Activated CD4-positive, CD25-positive, alpha-beta regulatory T cell treated with anti-CD3 and anti-CD28 coated beads, Interleukin-2, amount 50 U/mL, for 16 hours (primary cell): Measurements from ENCODE around the gene DAAM2.

ENCODE experiments used
- DNase-seq: peaks from one replicate; pipeline ENCODE4 v3.0.0-alpha.2; 2020; ENCODE audit warnings: low read depth, low spot score

The DAAM2 gene

GRCh38 chr6:39819228-39819627, 27.1 kb downstream of the DAAM2 start:
- no peak for DNase-seq

- DNase-seq: no peak
Observed at GRCh38 chr6:39819676-39820075, 27.5 kb downstream of the DAAM2 start.

- DNase-seq: no peak
Observed at GRCh38 chr6:39820553-39820952, 28.4 kb downstream of the DAAM2 start.

- no peak for DNase-seq
Observed at GRCh38 chr6:39821046-39821740, 29.0 kb downstream of the DAAM2 start.

- no peak for DNase-seq
Observed at GRCh38 chr6:39821742-39822532, 29.8 kb downstream of the DAAM2 start.

GRCh38 chr6:39822846-39823815, 31.0 kb downstream of the DAAM2 start:
- no peak for DNase-seq

- DNase-seq: no peak
Observed at GRCh38 chr6:39824030-39824926, 32.1 kb downstream of the DAAM2 start.

GRCh38 chr6:39829331-39829730, 37.2 kb downstream of the DAAM2 start:
- DNase-seq: no peak

- no peak for DNase-seq
Observed at GRCh38 chr6:39830444-39830843, 38.3 kb downstream of the DAAM2 start.

GRCh38 chr6:39831701-39832100, 39.5 kb downstream of the DAAM2 start:
- DNase-seq: no peak

GRCh38 chr6:39834278-39834677, 42.1 kb downstream of the DAAM2 start:
- DNase-seq: no peak

- DNase-seq: no peak
Observed at GRCh38 chr6:39834866-39835265, 42.7 kb downstream of the DAAM2 start.

GRCh38 chr6:39835821-39836295, 43.7 kb downstream of the DAAM2 start:
- no peak for DNase-seq

- DNase-seq: no peak
Observed at GRCh38 chr6:39836606-39837005, 44.4 kb downstream of the DAAM2 start.

GRCh38 chr6:39839445-39839844, 47.3 kb downstream of the DAAM2 start:
- DNase-seq: no peak

- no peak for DNase-seq
Observed at GRCh38 chr6:39840781-39841180, 48.6 kb downstream of the DAAM2 start.

GRCh38 chr6:39841291-39841690, 49.1 kb downstream of the DAAM2 start:
- no peak for DNase-seq

- DNase-seq: no peak
Observed at GRCh38 chr6:39841923-39842322, 49.7 kb downstream of the DAAM2 start.

GRCh38 chr6:39843305-39844020, 51.3 kb downstream of the DAAM2 start:
- DNase-seq: no peak

GRCh38 chr6:39844866-39845265, 52.7 kb downstream of the DAAM2 start:
- no peak for DNase-seq
